Pancreas (tissue), 10 donors: ENCODE measurements around the gene TREML1. TPM values are rescaled to one million over a fixed set of nuclear protein-coding genes. Genes with fewer than 3 reads are reported as not detected.
A peak's percentile ranks its signal among the peaks of the same experiment; 100 is the strongest.

ENCODE experiments used
- ATAC-seq, 4 donors: fragments of 200-7000 bp; cut with Tn5 transposase; one replicate each; pipeline versions ENCODE4 v1.8.0 to v1.9.1; 2020; ENCODE audit warnings: mild to moderate bottlenecking in 4 of 4, moderate library complexity in 4 of 4
- DNase-seq, 6 donors: peaks; one replicate each; pipeline ENCODE4 v3.0.0-alpha.2; 2020
- FAIRE-seq: peaks from 2 replicates; lab custom pipeline; 2012; peaks lifted over from hg19 to GRCh38; lab: Jason Lieb, UNC
- H3K27ac ChIP-seq, 4 donors: fragments of 200-600 bp; sonication (generic); 1 replicate in 3 of 4; 2 replicates in 1 of 4; pipeline versions ENCODE4 v1.5.0 to v1.8.0; 2020
- H3K27me3 ChIP-seq, 4 donors: fragments of 200-600 bp; one replicate each; pipeline ENCODE4 v1.8.0; 2021
- H3K36me3 ChIP-seq, 3 donors: fragments of 200-600 bp; sonication (generic) in 1 of 3; one replicate each; pipeline versions ENCODE4 v1.5.0 to v1.8.0; 2020 to 2021
- H3K4me1 ChIP-seq, 3 donors: fragments of 200-600 bp; one replicate each; pipeline ENCODE4 v1.8.0; 2021
- H3K4me3 ChIP-seq, 4 donors: fragments of 200-600 bp; sonication (generic) in 2 of 4; one replicate each; pipeline versions ENCODE4 v1.5.0 to v1.8.0; 2020 to 2021
- H3K9me3 ChIP-seq, 4 donors: fragments of 200-600 bp; one replicate each; pipeline ENCODE4 v1.8.0; 2021
- WGBS, 2 donors: extraction: QIAGEN DNeasy Blood & Tissue Kit; methylation state at CpG; one replicate each; pipeline ENCODE4 v1.1.7; 2013; 5-methylcytosine and 5-hydroxymethylcytosine counted together
- intact Hi-C, 3 donors: fragments of 100-400 bp; cut with DNase I; formaldehyde crosslinking; loops; one replicate each; pipeline versions ENCODE4 v1.11.1 to v1.14.2; 2022
- polyA plus RNA-seq, 2 donors: library from polyadenylated mRNA; stranded (reverse); fragments of 200-250 nt; gene quantifications; one replicate each; pipeline ENCODE4 v1.2.3, GENCODE V29; 2013
- total RNA-seq, 6 donors: library from RNA; stranded (reverse); fragmentation: NEBNext Ultra II Directional in 4 of 6; extraction: Animal tissue kit (Norgen Biotek cat#: 25700) in 4 of 6; gene quantifications; one replicate each; pipeline versions ENCODE4 v1.2.1 to v1.2.4, GENCODE V29; 2021 to 2023
- TF ChIP-seq, protein P1 (sequence below), 4 donors: fragments of 200-600 bp; sonication (generic) in 3 of 4; IDR thresholded peaks; one replicate each; pipeline versions ENCODE4 v1.5.0 to v1.8.0; 2021; ENCODE audit warnings: antibody characterized with exemption in 4 of 4
- donor health status: healthy with polysubstance abuse.
- donor health status: DM: no; HTN: no; CAD: no; lungs with moderate emphysema.
- donor health status: DM: no; HTN: no; CAD: no.
- donor health status: control.
- donor health status: control.
- donor health status: Bipolar disorder and iron deficiency.
- donor health status: DM: yes; HTN: yes; CAD: no.
- donor health status: DM: no; HTN: no; CAD: no.
- donor health status: DM: no; HTN: no; CAD: no.
- donor health status: DM: yes; HTN: yes; CAD: no.

The TREML1 gene
- total and polyA plus RNA-seq, 8 donors = 0.19 to 0.84 (median 0.28) TPM; not detected in 4

DNA sequence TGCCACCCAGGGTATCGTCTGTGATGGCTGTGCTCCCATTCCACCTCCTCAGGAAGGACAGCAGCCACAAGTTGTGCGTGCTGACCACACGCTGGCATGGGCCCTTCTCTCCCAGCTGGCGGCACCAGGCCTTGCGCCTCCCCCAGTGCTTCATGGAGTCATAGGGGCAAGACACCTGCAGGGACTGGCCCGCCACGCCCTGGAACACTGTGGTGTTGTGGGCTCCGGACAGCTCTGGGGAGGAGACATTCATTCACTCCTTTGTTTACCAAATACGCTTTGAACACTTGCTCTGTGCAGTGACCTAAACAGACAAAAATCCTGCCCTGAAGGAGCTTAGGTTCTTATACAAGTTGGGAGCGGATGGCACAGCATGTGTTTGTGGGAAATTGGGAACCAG, 7.2 kb upstream of the TREML1 start:
- no peaks in the 10 kb centered on the region for H3K4me1 ChIP-seq
- no peak for FAIRE-seq
- H3K4me3 ChIP-seq = no peak overlapping the region
- H3K36me3 ChIP-seq = no peaks in the 10 kb centered on the region
- TF ChIP-seq, protein P1, sequence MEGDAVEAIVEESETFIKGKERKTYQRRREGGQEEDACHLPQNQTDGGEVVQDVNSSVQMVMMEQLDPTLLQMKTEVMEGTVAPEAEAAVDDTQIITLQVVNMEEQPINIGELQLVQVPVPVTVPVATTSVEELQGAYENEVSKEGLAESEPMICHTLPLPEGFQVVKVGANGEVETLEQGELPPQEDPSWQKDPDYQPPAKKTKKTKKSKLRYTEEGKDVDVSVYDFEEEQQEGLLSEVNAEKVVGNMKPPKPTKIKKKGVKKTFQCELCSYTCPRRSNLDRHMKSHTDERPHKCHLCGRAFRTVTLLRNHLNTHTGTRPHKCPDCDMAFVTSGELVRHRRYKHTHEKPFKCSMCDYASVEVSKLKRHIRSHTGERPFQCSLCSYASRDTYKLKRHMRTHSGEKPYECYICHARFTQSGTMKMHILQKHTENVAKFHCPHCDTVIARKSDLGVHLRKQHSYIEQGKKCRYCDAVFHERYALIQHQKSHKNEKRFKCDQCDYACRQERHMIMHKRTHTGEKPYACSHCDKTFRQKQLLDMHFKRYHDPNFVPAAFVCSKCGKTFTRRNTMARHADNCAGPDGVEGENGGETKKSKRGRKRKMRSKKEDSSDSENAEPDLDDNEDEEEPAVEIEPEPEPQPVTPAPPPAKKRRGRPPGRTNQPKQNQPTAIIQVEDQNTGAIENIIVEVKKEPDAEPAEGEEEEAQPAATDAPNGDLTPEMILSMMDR (IDR thresholded peaks at IDR 0.05) = no peak
- WGBS, 2 donors = 81 to 82% methylated on average over 10 of the region's 10 CpGs
- no peak for DNase-seq
- H3K9me3 ChIP-seq = no peaks in the 10 kb centered on the region
- no peak overlapping the region for H3K27ac ChIP-seq
- no peaks in the 10 kb centered on the region for H3K27me3 ChIP-seq
- ATAC-seq = no peak
- intact Hi-C loops = no loop called here

DNA sequence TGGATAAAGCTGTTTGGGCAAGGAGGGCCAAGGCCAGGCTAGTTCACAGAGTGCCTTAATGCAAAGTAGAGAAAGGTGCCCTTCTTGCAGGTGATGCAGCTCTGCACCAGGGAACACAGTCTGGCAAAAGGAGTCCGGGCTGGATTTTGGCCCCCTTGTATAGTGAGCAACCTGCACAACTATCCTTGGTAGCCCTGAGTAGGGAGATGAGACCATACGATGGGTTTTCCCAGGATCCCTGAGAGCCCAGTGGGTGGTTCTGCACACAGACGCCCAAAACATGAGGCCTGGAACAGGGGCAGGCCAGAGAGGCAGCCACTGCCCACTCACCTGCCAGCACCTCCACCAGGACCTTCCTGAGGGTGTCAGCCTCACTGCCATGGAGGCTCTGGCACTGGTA, 6.8 kb upstream of the TREML1 start:
- FAIRE-seq = no peak
- H3K27me3 ChIP-seq = no peaks in the 10 kb centered on the region
- no peaks in the 10 kb centered on the region for H3K36me3 ChIP-seq
- ATAC-seq = no peak
- no peak overlapping the region for H3K4me3 ChIP-seq
- no peak for DNase-seq
- H3K9me3 ChIP-seq = no peaks in the 10 kb centered on the region
- H3K4me1 ChIP-seq = no peaks in the 10 kb centered on the region
- intact Hi-C loops = no loop called here
- H3K27ac ChIP-seq = no peak overlapping the region
- TF ChIP-seq, protein P1 (IDR thresholded peaks at IDR 0.05) = no peak
- WGBS, 2 donors = 50 to 66% methylated on average over 3 of the region's 3 CpGs

DNA sequence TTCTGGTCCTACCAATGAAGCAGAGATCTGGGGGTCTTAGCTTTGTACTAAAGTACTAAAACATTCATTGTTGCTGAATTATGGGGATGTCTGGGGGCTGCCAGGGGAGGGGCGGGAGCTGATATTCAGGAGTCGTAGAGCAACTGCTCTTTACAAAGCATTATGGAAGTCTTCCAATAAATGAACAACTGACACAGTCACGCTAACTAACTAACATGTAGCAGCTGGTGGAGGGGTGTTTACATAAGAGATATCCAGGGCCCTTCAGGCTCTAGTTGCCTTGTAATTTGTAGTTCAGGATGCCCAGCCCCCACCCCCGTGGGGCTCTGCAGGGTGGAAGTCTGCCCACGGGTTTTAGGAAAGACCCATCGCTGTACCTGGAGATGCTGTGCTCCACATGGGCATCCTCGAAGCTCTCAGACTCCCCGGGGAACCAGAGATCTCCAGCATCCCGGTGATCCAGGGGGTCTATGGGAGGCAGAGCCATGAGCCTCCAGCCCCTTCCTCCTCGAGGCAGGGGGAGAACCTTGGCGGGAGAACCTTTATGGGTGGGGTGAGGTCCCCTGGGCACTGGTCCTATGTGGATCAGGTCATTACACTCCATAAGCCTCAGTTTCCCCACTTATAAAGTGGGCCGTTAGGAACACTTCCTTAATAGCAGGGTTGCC, 5.4 kb upstream of the TREML1 start:
- Histone ChIP-seq H3K36me3 (no peaks in the 10 kb centered on the region), H3K4me3 (no peak overlapping the region), H3K27ac (no peak overlapping the region), H3K27me3 (no peaks in the 10 kb centered on the region), H3K9me3 (no peaks in the 10 kb centered on the region), H3K4me1 (no peaks in the 10 kb centered on the region)
- ATAC-seq = no peak
- DNase-seq = no peak
- WGBS, 2 donors = 55 to 59% methylated on average over 12 of the region's 12 CpGs
- TF ChIP-seq, protein P1 (IDR thresholded peaks at IDR 0.05) = no peak
- FAIRE-seq = no peak
- intact Hi-C loops = no loop called here

DNA sequence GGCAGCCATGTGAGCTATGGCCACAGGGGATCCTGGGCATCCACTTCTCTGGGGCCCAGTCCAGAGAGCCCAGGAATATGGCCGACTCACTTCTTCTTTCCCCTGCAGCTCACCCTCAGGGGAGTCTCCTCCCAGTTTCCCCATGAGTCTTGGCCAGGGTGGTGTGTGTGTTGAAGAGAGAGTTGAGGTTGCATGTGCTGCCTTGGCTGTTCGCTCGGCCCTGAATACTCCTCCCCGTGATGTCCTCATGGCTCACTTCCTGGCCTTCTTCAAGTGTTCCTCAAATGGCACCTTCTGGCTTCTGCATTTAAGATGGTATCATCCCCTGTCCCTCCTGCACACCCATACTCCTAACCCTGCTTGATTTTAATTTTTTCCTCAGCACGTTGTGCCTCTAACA, 3.2 kb upstream of the TREML1 start:
- H3K36me3 ChIP-seq = no peaks in the 10 kb centered on the region
- intact Hi-C loops = no loop called here
- no peaks in the 10 kb centered on the region for H3K9me3 ChIP-seq
- H3K27me3 ChIP-seq = no peaks in the 10 kb centered on the region
- no peaks in the 10 kb centered on the region for H3K4me1 ChIP-seq
- WGBS, 2 donors = 78 to 79% methylated on average over 5 of the region's 5 CpGs
- ATAC-seq (peak in 2 of 4 donors; percentile 58 to 68), DNase-seq (no peak), FAIRE-seq (no peak)
- H3K4me3 ChIP-seq = no peak overlapping the region
- TF ChIP-seq, protein P1 (IDR thresholded peaks at IDR 0.05) = no peak
- H3K27ac ChIP-seq = no peak overlapping the region

DNA sequence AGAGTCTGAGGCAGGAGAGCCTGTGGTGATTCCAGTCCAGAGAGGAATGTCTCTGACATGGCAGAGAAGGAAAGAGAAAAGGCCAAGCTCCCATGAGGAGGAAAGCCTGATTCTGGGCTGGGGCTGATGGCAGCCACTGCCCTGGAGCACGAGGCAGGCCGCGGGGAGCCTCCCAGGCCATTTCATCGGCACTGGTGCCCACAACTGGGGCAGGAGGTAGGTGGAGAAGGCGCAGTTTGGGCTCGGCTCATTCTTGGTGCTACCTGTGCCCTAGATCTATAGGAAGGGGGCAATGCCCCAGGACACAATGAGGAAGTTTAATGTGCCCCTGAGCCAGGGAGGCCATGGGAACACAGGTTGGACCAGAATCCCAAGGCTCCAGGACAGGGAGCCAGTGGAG, 2.6 kb upstream of the TREML1 start:
- Histone ChIP-seq H3K27me3 (no peaks in the 10 kb centered on the region), H3K4me1 (no peaks in the 10 kb centered on the region), H3K27ac (no peak overlapping the region), H3K4me3 (no peak overlapping the region), H3K36me3 (no peaks in the 10 kb centered on the region), H3K9me3 (no peaks in the 10 kb centered on the region)
- ATAC-seq (no peak), FAIRE-seq (no peak), DNase-seq (no peak)
- intact Hi-C loops = no loop called here
- 91 to 96% methylated on average over 6 of the region's 6 CpGs for WGBS, 2 donors
- TF ChIP-seq, protein P1 (IDR thresholded peaks at IDR 0.05) = no peak
